Measurements from ENCODE around the gene FAM117B.

DNA sequence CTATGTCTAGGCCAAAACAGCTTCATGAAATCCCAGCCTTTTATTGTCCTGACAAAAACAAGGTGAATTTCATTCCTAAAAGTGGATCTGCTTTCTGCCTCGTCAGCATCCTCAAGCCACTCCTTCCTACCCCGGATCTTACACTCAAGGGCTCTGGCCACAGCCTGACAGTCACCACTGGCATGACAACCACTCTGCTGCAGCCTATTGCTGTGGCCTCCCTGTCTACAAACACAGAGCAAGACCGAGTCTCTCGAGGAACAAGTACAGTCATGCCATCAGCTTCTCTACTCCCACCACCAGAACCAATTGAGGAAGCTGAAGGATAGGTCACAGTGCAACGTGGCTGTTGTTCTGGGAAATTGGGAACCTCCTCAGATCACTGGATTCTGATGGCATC, 130.7 kb downstream of the FAM117B start:
- TF ChIP-seq EZH2 (IDR thresholded peaks at IDR 0.05) (no peak), POLR2AphosphoS5 (IDR thresholded peaks at IDR 0.05; ENCODE audit: borderline replicate concordance, low read depth, low read length) (no peak)

Data from SK-N-MC (cell line).